NB4 (cell line): Measurements from ENCODE around the gene RHOT1.

ENCODE experiments used
- CTCF ChIP-seq: IDR thresholded peaks from one replicate; pipeline ENCODE4 v1.5.1; 2012; ENCODE audit warnings: low read depth, low read length
- MYC ChIP-seq: IDR thresholded peaks from 2 replicates; pipeline ENCODE4 v1.6.1; 2011; ENCODE audit warnings: low read depth, low read length
- POLR2A ChIP-seq: IDR thresholded peaks from 2 replicates; pipeline ENCODE4 v1.6.1; 2011; ENCODE audit warnings: mild to moderate bottlenecking; ENCODE audit not compliant: insufficient read length; ENCODE audit errors: extremely low read depth
- TF ChIP-seq, protein P1 (sequence below): IDR thresholded peaks from 2 replicates; pipeline ENCODE4 v1.6.1; 2011; ENCODE audit warnings: low read depth, low read length

DNA sequence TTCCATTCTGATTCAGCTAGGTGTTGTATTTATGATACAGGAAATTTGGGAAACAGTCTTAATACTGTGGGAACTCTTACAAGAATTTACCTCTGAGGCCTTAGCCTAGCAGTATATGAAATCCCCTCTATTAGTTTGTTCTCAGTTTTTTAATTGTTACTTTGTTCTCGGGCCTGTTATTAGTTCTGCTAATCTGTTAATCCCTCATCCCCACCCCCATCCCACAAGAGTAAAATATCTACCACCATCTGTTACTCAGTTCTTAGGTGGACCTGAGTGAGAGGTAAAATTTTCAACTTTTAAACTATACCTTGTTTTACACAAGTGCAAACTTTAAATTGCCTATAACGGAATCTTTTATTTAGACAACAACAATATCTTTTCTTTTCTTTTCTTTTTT, 47.0 kb downstream of the RHOT1 start:
- TF ChIP-seq CTCF (no peak), POLR2A (no peak), MYC (no peak)
- TF ChIP-seq, protein P1, sequence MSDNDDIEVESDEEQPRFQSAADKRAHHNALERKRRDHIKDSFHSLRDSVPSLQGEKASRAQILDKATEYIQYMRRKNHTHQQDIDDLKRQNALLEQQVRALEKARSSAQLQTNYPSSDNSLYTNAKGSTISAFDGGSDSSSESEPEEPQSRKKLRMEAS, result no peak
